HepG2 (cell line): ENCODE results near the gene HSPE1. TPM values are rescaled to one million over a fixed set of nuclear protein-coding genes. Genes with fewer than 3 reads are reported as not detected.

Experiments
- CEBPG ChIP-seq: IDR thresholded peaks from 2 replicates; pipeline ENCODE4 v1.6.1; 2016
- DNMT1 ChIP-seq: sonication (generic); formaldehyde crosslinking; IDR thresholded peaks from 2 replicates; pipeline ENCODE4 v1.5.1; 2020; ENCODE audit warnings: mild to moderate bottlenecking, missing genetic modification reagents
- IKZF1 ChIP-seq: fragments of 450-650 bp; IDR thresholded peaks from 2 replicates; pipeline ENCODE4 v1.7.1; 2016
- JUNB ChIP-seq: sonication (generic); formaldehyde crosslinking; IDR thresholded peaks from 2 replicates; pipeline ENCODE4 v1.8.0; 2022; ENCODE audit warnings: missing genetic modification reagents, mild to moderate bottlenecking, borderline replicate concordance
- MLLT10 ChIP-seq: sonication (generic); formaldehyde crosslinking; IDR thresholded peaks from 2 replicates; pipeline ENCODE4 v1.4.0; 2020; ENCODE audit warnings: missing genetic modification reagents
- PHF20 ChIP-seq: sonication (generic); formaldehyde crosslinking; IDR thresholded peaks from 2 replicates; pipeline ENCODE4 v1.5.0; 2020; ENCODE audit warnings: mild to moderate bottlenecking, missing genetic modification reagents
- PITX1 ChIP-seq: sonication (generic); formaldehyde crosslinking; IDR thresholded peaks from 2 replicates; pipeline ENCODE4 v1.5.1; 2020; ENCODE audit warnings: mild to moderate bottlenecking, missing genetic modification reagents
- RARG ChIP-seq: sonication (generic); formaldehyde crosslinking; IDR thresholded peaks from 2 replicates; pipeline ENCODE4 v1.4.0; 2020; ENCODE audit warnings: low read depth, mild to moderate bottlenecking, missing genetic modification reagents
- SMARCC2 ChIP-seq: fragments of 450-650 bp; IDR thresholded peaks from 2 replicates; pipeline ENCODE4 v1.6.1; 2017; ENCODE audit warnings: antibody characterized with exemption, mild to moderate bottlenecking
- SPEN ChIP-seq: sonication (generic); formaldehyde crosslinking; IDR thresholded peaks from 2 replicates; pipeline ENCODE4 v1.5.1; 2020; ENCODE audit warnings: low read depth, mild to moderate bottlenecking, missing genetic modification reagents
- SRY ChIP-seq: sonication (generic); formaldehyde crosslinking; IDR thresholded peaks from 2 replicates; pipeline ENCODE4 v1.8.0; 2022; ENCODE audit warnings: mild to moderate bottlenecking, missing genetic modification reagents
- STAG1 ChIP-seq: sonication (generic); formaldehyde crosslinking; IDR thresholded peaks from 2 replicates; pipeline ENCODE4 v1.4.0; 2020; ENCODE audit warnings: missing genetic modification reagents
- ZNF124 ChIP-seq: sonication (generic); formaldehyde crosslinking; IDR thresholded peaks from 2 replicates; pipeline ENCODE4 v1.4.0; 2020; ENCODE audit warnings: missing genetic modification reagents
- ZNF367 ChIP-seq: sonication (generic); formaldehyde crosslinking; IDR thresholded peaks from 2 replicates; pipeline ENCODE4 v1.4.0; 2020; ENCODE audit warnings: missing genetic modification reagents, borderline replicate concordance
- ZNF563 ChIP-seq: sonication (generic); formaldehyde crosslinking; IDR thresholded peaks from 2 replicates; pipeline ENCODE4 v1.8.0; 2022; ENCODE audit warnings: mild to moderate bottlenecking, moderate library complexity, missing genetic modification reagents
- ZNF567 ChIP-seq: sonication (generic); formaldehyde crosslinking; IDR thresholded peaks from 2 replicates; pipeline ENCODE4 v1.8.1; 2023; ENCODE audit warnings: mild to moderate bottlenecking, missing genetic modification reagents, borderline replicate concordance
- ZNF652 ChIP-seq: IDR thresholded peaks from 2 replicates; pipeline ENCODE4 v1.6.1; 2016; ENCODE audit warnings: low read depth, borderline replicate concordance
- ZNF790 ChIP-seq: sonication (generic); formaldehyde crosslinking; IDR thresholded peaks from 2 replicates; pipeline ENCODE4 v1.8.0; 2022; ENCODE audit warnings: missing genetic modification reagents, mild to moderate bottlenecking, borderline replicate concordance
- ZZZ3 ChIP-seq: sonication (generic); formaldehyde crosslinking; IDR thresholded peaks from 2 replicates; pipeline ENCODE4 v1.4.0; 2020; ENCODE audit warnings: missing genetic modification reagents, mild to moderate bottlenecking, borderline replicate concordance
- polyA plus RNA-seq, 8 experiments: library from polyadenylated mRNA; depleted of rRNA in 3 of 8; stranded (reverse) in 7 of 8; unstranded in 1 of 8; fragments of >200 nt; fragmentation: Illumina TruSeq in 4 of 8; extraction: Trizol in 4 of 8; gene quantifications; 2 replicates each; pipeline versions ENCODE4 v1.2.1 to v1.2.3, GENCODE V29; 2011 to 2016; ENCODE audit warnings: low read depth in 4 of 8, missing spikeins in 1 of 8, mixed read lengths in 1 of 8; ENCODE audit not compliant: insufficient read depth in 1 of 8
- total RNA-seq, 5 experiments: library from RNA; depleted of rRNA; stranded (reverse); fragments of >200 nt; fragmentation: Illumina TruSeq; extraction: Trizol; gene quantifications; 2 replicates each; pipeline ENCODE4 v1.2.3, GENCODE V29; 2016; ENCODE audit warnings: low read depth in 1 of 5
- TF ChIP-seq, protein P1 (sequence below): sonication (generic); formaldehyde crosslinking; IDR thresholded peaks from 2 replicates; pipeline ENCODE4 v1.4.0; 2020; ENCODE audit warnings: missing genetic modification reagents
- TF ChIP-seq, protein P2 (sequence below): sonication (generic); formaldehyde crosslinking; IDR thresholded peaks from 2 replicates; pipeline ENCODE4 v1.4.0; 2020; ENCODE audit warnings: missing genetic modification reagents
- TF ChIP-seq, protein P3 (sequence below): sonication (generic); formaldehyde crosslinking; IDR thresholded peaks from 2 replicates; pipeline ENCODE4 v1.5.1; 2020; ENCODE audit warnings: mild to moderate bottlenecking, moderate library complexity, missing genetic modification reagents
- TF ChIP-seq, protein P4 (sequence below): sonication (generic); formaldehyde crosslinking; IDR thresholded peaks from 2 replicates; pipeline ENCODE4 v1.5.1; 2020; ENCODE audit warnings: missing genetic modification reagents, mild to moderate bottlenecking, borderline replicate concordance

The HSPE1 gene
- total and polyA plus RNA-seq, 2 of the 13 experiments (the other 11 are each of a cell fraction or from before 2014, with no cell fraction given) = 244 to 823 TPM

DNA sequence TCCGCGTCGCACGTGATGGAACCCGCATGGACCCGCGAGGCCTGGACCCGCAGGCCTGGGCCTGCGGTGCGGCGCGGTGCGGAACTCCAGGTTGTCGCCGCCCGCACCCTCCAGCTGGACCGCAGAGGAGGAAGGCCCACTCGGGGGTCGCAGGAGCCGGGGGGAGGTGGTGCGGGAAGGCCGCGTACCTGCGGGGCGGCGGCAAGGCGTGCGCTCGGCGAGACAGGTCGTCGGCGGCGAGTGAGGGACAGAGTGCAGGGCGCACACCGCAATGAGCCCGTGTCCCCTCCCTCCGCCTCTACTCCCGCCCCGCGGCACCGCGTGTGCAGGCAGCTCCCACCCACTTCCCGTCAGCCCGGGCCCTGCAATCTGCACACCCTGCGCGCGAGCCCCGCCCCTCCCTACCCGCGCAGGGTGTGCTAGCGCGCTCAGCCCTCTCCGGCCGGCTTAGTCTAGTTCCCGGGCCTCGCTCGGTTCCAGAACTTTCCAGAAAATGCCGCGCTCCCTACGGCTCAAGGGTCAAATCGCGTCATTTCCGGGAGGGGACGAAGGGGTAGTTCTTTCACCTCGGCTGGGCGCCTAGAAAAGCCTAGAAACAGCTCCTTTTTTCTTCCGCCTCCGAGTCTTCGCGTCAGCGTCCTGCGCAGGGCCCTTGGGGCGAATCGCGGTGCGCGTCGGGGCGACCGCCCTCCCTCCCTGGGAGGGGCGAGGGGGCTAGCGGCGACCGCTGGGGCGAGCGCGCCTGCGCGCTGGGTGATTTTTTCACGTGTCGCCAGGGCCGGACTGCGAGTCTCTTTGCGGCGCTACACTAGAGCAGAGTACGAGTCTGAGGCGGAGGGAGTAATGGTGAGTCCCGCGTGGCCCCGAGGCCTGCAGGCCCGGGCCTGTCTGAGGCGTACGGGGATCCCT is at the start of gene HSPE1, which contains the start of gene HSPD1 (continued):
- TF ChIP-seq, protein P1, sequence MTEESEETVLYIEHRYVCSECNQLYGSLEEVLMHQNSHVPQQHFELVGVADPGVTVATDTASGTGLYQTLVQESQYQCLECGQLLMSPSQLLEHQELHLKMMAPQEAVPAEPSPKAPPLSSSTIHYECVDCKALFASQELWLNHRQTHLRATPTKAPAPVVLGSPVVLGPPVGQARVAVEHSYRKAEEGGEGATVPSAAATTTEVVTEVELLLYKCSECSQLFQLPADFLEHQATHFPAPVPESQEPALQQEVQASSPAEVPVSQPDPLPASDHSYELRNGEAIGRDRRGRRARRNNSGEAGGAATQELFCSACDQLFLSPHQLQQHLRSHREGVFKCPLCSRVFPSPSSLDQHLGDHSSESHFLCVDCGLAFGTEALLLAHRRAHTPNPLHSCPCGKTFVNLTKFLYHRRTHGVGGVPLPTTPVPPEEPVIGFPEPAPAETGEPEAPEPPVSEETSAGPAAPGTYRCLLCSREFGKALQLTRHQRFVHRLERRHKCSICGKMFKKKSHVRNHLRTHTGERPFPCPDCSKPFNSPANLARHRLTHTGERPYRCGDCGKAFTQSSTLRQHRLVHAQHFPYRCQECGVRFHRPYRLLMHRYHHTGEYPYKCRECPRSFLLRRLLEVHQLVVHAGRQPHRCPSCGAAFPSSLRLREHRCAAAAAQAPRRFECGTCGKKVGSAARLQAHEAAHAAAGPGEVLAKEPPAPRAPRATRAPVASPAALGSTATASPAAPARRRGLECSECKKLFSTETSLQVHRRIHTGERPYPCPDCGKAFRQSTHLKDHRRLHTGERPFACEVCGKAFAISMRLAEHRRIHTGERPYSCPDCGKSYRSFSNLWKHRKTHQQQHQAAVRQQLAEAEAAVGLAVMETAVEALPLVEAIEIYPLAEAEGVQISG (CRISPR knock-in tag) = peak; percentile 94
- peak; percentile 95 for TF ChIP-seq ZNF563 (CRISPR knock-in tag)
- no peak; the same call in 1 of the 2 replicates for TF ChIP-seq STAG1 (CRISPR knock-in tag)
- peak; percentile 94; the same call in 1 of the 2 replicates for TF ChIP-seq ZNF367 (CRISPR knock-in tag)
- TF ChIP-seq IKZF1 = no peak
- no peak for TF ChIP-seq SMARCC2
- peak; percentile 98 for TF ChIP-seq SPEN
- TF ChIP-seq, protein P2, sequence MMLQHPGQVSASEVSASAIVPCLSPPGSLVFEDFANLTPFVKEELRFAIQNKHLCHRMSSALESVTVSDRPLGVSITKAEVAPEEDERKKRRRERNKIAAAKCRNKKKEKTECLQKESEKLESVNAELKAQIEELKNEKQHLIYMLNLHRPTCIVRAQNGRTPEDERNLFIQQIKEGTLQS (CRISPR knock-in tag) = peak; percentile 67
- TF ChIP-seq RARG = 0 out of 2 replicates have a peak, but pooled peaks have one; percentile 26
- TF ChIP-seq ZZZ3 (CRISPR knock-in tag) = peak; percentile 96
- peak; percentile 99 for TF ChIP-seq ZNF790 (CRISPR knock-in tag)
- TF ChIP-seq, protein P3, sequence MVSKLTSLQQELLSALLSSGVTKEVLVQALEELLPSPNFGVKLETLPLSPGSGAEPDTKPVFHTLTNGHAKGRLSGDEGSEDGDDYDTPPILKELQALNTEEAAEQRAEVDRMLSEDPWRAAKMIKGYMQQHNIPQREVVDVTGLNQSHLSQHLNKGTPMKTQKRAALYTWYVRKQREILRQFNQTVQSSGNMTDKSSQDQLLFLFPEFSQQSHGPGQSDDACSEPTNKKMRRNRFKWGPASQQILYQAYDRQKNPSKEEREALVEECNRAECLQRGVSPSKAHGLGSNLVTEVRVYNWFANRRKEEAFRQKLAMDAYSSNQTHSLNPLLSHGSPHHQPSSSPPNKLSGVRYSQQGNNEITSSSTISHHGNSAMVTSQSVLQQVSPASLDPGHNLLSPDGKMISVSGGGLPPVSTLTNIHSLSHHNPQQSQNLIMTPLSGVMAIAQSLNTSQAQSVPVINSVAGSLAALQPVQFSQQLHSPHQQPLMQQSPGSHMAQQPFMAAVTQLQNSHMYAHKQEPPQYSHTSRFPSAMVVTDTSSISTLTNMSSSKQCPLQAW (CRISPR knock-in tag) = peak; percentile 98
- TF ChIP-seq ZNF652 (CRISPR knock-in tag) = peak; percentile 31; the same call in 1 of the 2 replicates
- no peak; the same call in none of the 2 replicates for TF ChIP-seq ZNF124 (CRISPR knock-in tag)
- TF ChIP-seq ZNF567 (CRISPR knock-in tag) = 0 out of 2 replicates have a peak, but pooled peaks have one; percentile 93
- peak; percentile 52 for TF ChIP-seq MLLT10 (CRISPR knock-in tag)
- peak; percentile 97 for TF ChIP-seq SRY
- TF ChIP-seq, protein P4, sequence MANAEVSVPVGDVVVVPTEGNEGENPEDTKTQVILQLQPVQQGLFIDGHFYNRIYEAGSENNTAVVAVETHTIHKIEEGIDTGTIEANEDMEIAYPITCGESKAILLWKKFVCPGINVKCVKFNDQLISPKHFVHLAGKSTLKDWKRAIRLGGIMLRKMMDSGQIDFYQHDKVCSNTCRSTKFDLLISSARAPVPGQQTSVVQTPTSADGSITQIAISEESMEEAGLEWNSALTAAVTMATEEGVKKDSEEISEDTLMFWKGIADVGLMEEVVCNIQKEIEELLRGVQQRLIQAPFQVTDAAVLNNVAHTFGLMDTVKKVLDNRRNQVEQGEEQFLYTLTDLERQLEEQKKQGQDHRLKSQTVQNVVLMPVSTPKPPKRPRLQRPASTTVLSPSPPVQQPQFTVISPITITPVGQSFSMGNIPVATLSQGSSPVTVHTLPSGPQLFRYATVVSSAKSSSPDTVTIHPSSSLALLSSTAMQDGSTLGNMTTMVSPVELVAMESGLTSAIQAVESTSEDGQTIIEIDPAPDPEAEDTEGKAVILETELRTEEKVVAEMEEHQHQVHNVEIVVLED (CRISPR knock-in tag) = peak; percentile 95
- TF ChIP-seq DNMT1 = peak; percentile 99
- peak; percentile 81 for TF ChIP-seq JUNB
- TF ChIP-seq PHF20 (CRISPR knock-in tag) = peak; percentile 87
- TF ChIP-seq PITX1 (CRISPR knock-in tag) = peak; percentile 95
- peak; percentile 29 for TF ChIP-seq CEBPG (CRISPR knock-in tag)
